H9 (cell line): ENCODE results near the gene DAPL1. TPM values are rescaled to one million over a fixed set of nuclear protein-coding genes. Genes with fewer than 3 reads are reported as not detected.
A peak's percentile ranks its signal among the peaks of the same experiment; 100 is the strongest.

Experiments
- DNase-seq: peaks from one replicate; pipeline ENCODE4 v3.0.0-alpha.2; 2017
- H2AFZ ChIP-seq: one replicate; pipeline ENCODE4 v1.6.1; 2013; ENCODE audit warnings: mild to moderate bottlenecking, low read length, control low read depth, moderate library complexity
- H2AK5ac ChIP-seq: 2 replicates; pipeline ENCODE4 v1.6.1; 2013; ENCODE audit warnings: low read length, control low read depth, mixed read lengths; ENCODE audit not compliant: insufficient read length
- H2BK120ac ChIP-seq: one replicate; pipeline ENCODE4 v1.6.1; 2013; ENCODE audit warnings: low read depth, mild to moderate bottlenecking, low read length, control low read depth, inconsistent platforms; ENCODE audit not compliant: poor library complexity, severe bottlenecking
- H2BK12ac ChIP-seq: 2 replicates; pipeline ENCODE4 v1.6.1; 2013; ENCODE audit warnings: low read length, control low read depth, mixed read lengths, low read depth; ENCODE audit not compliant: insufficient read length
- H2BK15ac ChIP-seq: 2 replicates; pipeline ENCODE4 v1.6.1; 2013; ENCODE audit warnings: low read depth, low read length, control low read depth
- H2BK20ac ChIP-seq: one replicate; pipeline ENCODE4 v1.6.1; 2013; ENCODE audit warnings: low read depth, mild to moderate bottlenecking, low read length, control low read depth, inconsistent platforms; ENCODE audit not compliant: poor library complexity, severe bottlenecking
- H2BK5ac ChIP-seq: 2 replicates; pipeline ENCODE4 v1.6.1; 2013; ENCODE audit warnings: low read length, control low read depth, mixed read lengths; ENCODE audit not compliant: insufficient read length
- H3K14ac ChIP-seq: 2 replicates; pipeline ENCODE4 v1.6.1; 2013; ENCODE audit warnings: low read length, control low read depth; ENCODE audit not compliant: insufficient read depth
- H3K18ac ChIP-seq: 2 replicates; pipeline ENCODE4 v1.6.1; 2013; ENCODE audit warnings: low read depth, mild to moderate bottlenecking, mixed read lengths, low read length, control low read depth; ENCODE audit not compliant: insufficient read length
- H3K23ac ChIP-seq: 2 replicates; pipeline ENCODE4 v1.6.1; 2013; ENCODE audit warnings: low read length, control low read depth, mixed read lengths, low read depth; ENCODE audit not compliant: insufficient read length
- H3K23me2 ChIP-seq: 2 replicates; pipeline ENCODE4 v1.6.1; 2013; ENCODE audit warnings: low read depth, mild to moderate bottlenecking, mixed read lengths, low read length, control low read depth; ENCODE audit not compliant: insufficient read length, poor library complexity, severe bottlenecking
- H3K27ac ChIP-seq: 2 replicates; pipeline ENCODE4 v1.5.1; 2013; ENCODE audit warnings: low read length, control low read depth, mixed read lengths, low read depth; ENCODE audit not compliant: insufficient read length
- H3K27me3 ChIP-seq: 2 replicates; pipeline ENCODE4 v1.6.1; 2013; ENCODE audit warnings: low read length, control low read depth, inconsistent platforms; ENCODE audit not compliant: insufficient read depth
- H3K4ac ChIP-seq: 2 replicates; pipeline ENCODE4 v1.6.1; 2013; ENCODE audit warnings: low read depth, mild to moderate bottlenecking, control low read depth, inconsistent platforms, low read length, moderate library complexity
- H3K4me1 ChIP-seq: 2 replicates; pipeline ENCODE4 v1.6.1; 2013; ENCODE audit warnings: low read length, control low read depth, inconsistent platforms; ENCODE audit not compliant: insufficient read depth
- H3K4me2 ChIP-seq: 2 replicates; pipeline ENCODE4 v1.6.1; 2013; ENCODE audit warnings: low read length, control low read depth, mixed read lengths; ENCODE audit not compliant: insufficient read length, insufficient read depth
- H3K56ac ChIP-seq: 2 replicates; pipeline ENCODE4 v1.6.1; 2013; ENCODE audit warnings: low read depth, mild to moderate bottlenecking, mixed read lengths, low read length, control low read depth; ENCODE audit not compliant: insufficient read length
- H3K79me1 ChIP-seq: 2 replicates; pipeline ENCODE4 v1.6.1; 2013; ENCODE audit warnings: low read depth, mild to moderate bottlenecking, moderate library complexity, low read length, control low read depth, inconsistent platforms; ENCODE audit not compliant: insufficient read depth, poor library complexity, severe bottlenecking
- H3K79me2 ChIP-seq: 2 replicates; pipeline ENCODE4 v1.6.1; 2013; ENCODE audit warnings: low read length, control low read depth, inconsistent platforms; ENCODE audit not compliant: insufficient read depth
- H3K9ac ChIP-seq: 2 replicates; pipeline ENCODE4 v1.6.1; 2013; ENCODE audit warnings: low read length, control low read depth, mixed read lengths; ENCODE audit not compliant: insufficient read length; ENCODE audit errors: extremely low read depth
- H3K9me3 ChIP-seq: one replicate; pipeline ENCODE4 v1.6.1; 2013; ENCODE audit warnings: low read depth, low read length, inconsistent platforms; ENCODE audit not compliant: control insufficient read depth
- H3T11ph ChIP-seq: one replicate; pipeline ENCODE4 v1.6.1; 2013; ENCODE audit warnings: mild to moderate bottlenecking, low read length, control low read depth, inconsistent platforms
- H4K20me1 ChIP-seq: one replicate; pipeline ENCODE4 v1.6.1; 2013; ENCODE audit not compliant: control insufficient read depth, insufficient read length, insufficient read depth
- H4K5ac ChIP-seq: 2 replicates; pipeline ENCODE4 v1.6.1; 2013; ENCODE audit warnings: low read depth, mild to moderate bottlenecking, mixed read lengths, low read length, control low read depth; ENCODE audit not compliant: insufficient read length
- H4K8ac ChIP-seq: replicated peaks from 2 replicates; pipeline ENCODE4 v1.6.1; 2013; ENCODE audit warnings: low read length, control low read depth, mixed read lengths, low read depth; ENCODE audit not compliant: insufficient read length
- H4K91ac ChIP-seq: 2 replicates; pipeline ENCODE4 v1.6.1; 2013; ENCODE audit warnings: low read depth, mild to moderate bottlenecking, moderate library complexity, mixed read lengths, low read length, control low read depth; ENCODE audit not compliant: insufficient read length
- H3K27ac Mint-ChIP-seq, 3 experiments: 2 replicates in 2 of 3; 3 replicates in 1 of 3; pipeline ENCODE4 v1.8.0; 2020 to 2021; ENCODE audit warnings: mixed read lengths in 3 of 3, mild to moderate bottlenecking in 1 of 3, moderate library complexity in 1 of 3
- H3K27me3 Mint-ChIP-seq: 2 replicates; pipeline ENCODE4 v1.8.0; 2021; ENCODE audit warnings: low read depth, mild to moderate bottlenecking, moderate library complexity, mixed read lengths
- H3K36me3 Mint-ChIP-seq, 3 experiments: 2 replicates in 2 of 3; 3 replicates in 1 of 3; pipeline ENCODE4 v1.8.0; 2020 to 2021; ENCODE audit warnings: low read depth in 3 of 3, mixed read lengths in 3 of 3; ENCODE audit not compliant: insufficient read depth in 1 of 3
- H3K4me1 Mint-ChIP-seq, 2 experiments: 2 replicates each; pipeline ENCODE4 v1.8.0; 2020; ENCODE audit warnings: mixed read lengths in 2 of 2
- H3K4me3 Mint-ChIP-seq, 2 experiments: 2 replicates in 1 of 2; 3 replicates in 1 of 2; pipeline ENCODE4 v1.8.0; 2020 to 2021; ENCODE audit warnings: mild to moderate bottlenecking in 2 of 2, mixed read lengths in 2 of 2, moderate library complexity in 1 of 2
- H3K9me3 Mint-ChIP-seq, 2 experiments: 2 replicates in 1 of 2; 3 replicates in 1 of 2; pipeline ENCODE4 v1.8.0; 2020; ENCODE audit warnings: mild to moderate bottlenecking in 2 of 2, mixed read lengths in 2 of 2, moderate library complexity in 1 of 2
- WGBS: extraction: QIAGEN DNeasy Blood & Tissue Kit; methylation state at CpG from one replicate; pipeline ENCODE4 v1.1.7; 2013; ENCODE audit warnings: missing lambda C conversion rate, low lambda C conversion rate, mixed read lengths; ENCODE audit not compliant: insufficient read length; ENCODE audit errors: extremely low coverage; 5-methylcytosine and 5-hydroxymethylcytosine counted together
- total RNA-seq: library from RNA; stranded (reverse); gene quantifications from 2 replicates; pipeline ENCODE4 v1.2.1, GENCODE V29; 2021
- TF ChIP-seq, protein P1 (sequence below): fragments of 200-600 bp; sonication (generic); conservative IDR thresholded peaks from 3 replicates; pipeline ENCODE4 v1.8.0; 2021; ENCODE audit warnings: antibody characterized with exemption, mild to moderate bottlenecking

Gene DAPL1
- total RNA-seq, 1 experiment from 2014 or later, result not detected

DNA sequence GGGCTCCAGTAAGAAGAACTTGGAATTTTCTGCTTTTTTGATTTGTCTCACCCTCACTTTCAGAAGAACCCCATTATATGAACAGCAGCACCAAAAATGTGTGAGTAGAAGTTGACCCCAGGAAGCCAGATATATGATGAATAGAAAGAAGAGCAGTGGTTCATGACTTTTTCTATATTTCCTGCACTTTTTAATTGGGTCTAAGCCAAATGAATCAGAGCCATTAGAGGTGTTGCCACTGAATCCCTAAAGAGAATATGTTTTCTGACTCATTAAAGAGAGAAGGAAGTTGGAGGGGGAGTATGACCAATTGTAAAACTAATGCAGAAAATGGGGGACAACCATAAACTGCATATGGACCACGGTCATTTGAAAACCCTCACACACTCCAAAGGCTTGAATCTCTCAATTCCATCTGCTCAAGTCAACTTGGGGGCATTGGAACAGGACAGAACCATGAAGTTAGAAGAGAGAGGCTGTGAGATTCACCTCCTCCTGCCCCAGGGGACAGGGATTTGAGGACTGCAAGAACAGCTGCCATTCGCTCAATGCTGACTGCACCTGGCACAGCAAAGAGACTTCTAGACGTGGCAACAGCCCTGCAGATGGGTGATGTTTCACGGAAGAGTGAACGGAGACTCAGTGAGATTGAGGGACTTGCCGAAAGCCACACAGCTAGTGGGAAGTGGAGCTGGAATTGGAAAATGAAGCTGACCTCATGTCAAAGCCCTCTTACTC is 3.0 kb downstream of the DAPL1 start:
- DNase-seq, result no peak
- Histone ChIP-seq H3K79me2 (no peaks in the 10 kb centered on the region), H4K20me1 (no peaks in the 10 kb centered on the region), H3K4me2 (no peak overlapping the region), H3K23ac (no peak overlapping the region), H2BK15ac (no peak overlapping the region), H4K8ac (no peak overlapping the region), H3K18ac (no peak overlapping the region), H3K27ac (no peak overlapping the region), H4K91ac (no peak overlapping the region), H3K4me1 (peaks cover 4% of the 10 kb centered on the region; the same call in 1 of the 2 replicates), H2BK12ac (no peak overlapping the region), H4K5ac (no peak overlapping the region), H3K79me1 (no peaks in the 10 kb centered on the region), H3K4ac (no peak overlapping the region), H2AK5ac (no peak overlapping the region), H3K56ac (no peak overlapping the region), H2BK5ac (no peak overlapping the region), H3K14ac (peak overlapping the region; percentile 62; the same call in 1 of the 2 replicates), H3K9me3 (no peaks in the 10 kb centered on the region), H3K9ac (no peak overlapping the region), H3K27me3 (no peaks in the 10 kb centered on the region), H2AFZ (no peak overlapping the region), H2BK20ac (no peak overlapping the region), H2BK120ac (no peak overlapping the region), H3T11ph (no peak overlapping the region), H3K23me2 (no peaks in the 10 kb centered on the region)
- peaks cover 18 to 22% of the 10 kb centered on the region in 2 experiments for H3K4me1 Mint-ChIP-seq
- TF ChIP-seq, protein P1, sequence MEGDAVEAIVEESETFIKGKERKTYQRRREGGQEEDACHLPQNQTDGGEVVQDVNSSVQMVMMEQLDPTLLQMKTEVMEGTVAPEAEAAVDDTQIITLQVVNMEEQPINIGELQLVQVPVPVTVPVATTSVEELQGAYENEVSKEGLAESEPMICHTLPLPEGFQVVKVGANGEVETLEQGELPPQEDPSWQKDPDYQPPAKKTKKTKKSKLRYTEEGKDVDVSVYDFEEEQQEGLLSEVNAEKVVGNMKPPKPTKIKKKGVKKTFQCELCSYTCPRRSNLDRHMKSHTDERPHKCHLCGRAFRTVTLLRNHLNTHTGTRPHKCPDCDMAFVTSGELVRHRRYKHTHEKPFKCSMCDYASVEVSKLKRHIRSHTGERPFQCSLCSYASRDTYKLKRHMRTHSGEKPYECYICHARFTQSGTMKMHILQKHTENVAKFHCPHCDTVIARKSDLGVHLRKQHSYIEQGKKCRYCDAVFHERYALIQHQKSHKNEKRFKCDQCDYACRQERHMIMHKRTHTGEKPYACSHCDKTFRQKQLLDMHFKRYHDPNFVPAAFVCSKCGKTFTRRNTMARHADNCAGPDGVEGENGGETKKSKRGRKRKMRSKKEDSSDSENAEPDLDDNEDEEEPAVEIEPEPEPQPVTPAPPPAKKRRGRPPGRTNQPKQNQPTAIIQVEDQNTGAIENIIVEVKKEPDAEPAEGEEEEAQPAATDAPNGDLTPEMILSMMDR, result no peak
- H3K4me3 Mint-ChIP-seq, result no peak overlapping the region
- WGBS, result no CpG with 5 or more reads among the region's 6 CpGs
- H3K27ac Mint-ChIP-seq, result no peak overlapping the region
- no peaks in the 10 kb centered on the region for H3K9me3 Mint-ChIP-seq
- H3K27me3 Mint-ChIP-seq, result peaks cover 4% of the 10 kb centered on the region
- no peaks in the 10 kb centered on the region for H3K36me3 Mint-ChIP-seq
